ENCODE data around the gene CLDN25.

The CLDN25 gene

DNA sequence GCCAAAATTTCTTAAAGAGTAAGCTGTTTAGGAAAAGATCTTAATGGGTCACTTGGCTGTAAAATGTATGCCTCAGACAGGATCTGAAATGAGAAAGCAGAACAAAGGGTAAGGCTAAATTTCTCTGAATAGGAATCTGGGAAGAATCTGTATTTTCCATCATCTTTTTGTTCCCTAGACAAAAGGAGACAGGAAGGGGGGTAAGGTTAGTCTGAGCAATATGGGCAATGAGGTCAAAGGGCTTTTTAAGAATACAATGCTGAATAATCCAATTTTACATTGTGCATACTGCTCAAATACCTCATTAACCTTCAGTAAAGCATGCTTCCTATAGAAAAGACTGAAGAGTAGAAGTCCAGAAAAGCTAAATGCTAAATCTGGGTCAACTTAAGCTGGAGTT lies 34.6 kb downstream of the CLDN25 start:
- DNase-seq, result no peak

DNA sequence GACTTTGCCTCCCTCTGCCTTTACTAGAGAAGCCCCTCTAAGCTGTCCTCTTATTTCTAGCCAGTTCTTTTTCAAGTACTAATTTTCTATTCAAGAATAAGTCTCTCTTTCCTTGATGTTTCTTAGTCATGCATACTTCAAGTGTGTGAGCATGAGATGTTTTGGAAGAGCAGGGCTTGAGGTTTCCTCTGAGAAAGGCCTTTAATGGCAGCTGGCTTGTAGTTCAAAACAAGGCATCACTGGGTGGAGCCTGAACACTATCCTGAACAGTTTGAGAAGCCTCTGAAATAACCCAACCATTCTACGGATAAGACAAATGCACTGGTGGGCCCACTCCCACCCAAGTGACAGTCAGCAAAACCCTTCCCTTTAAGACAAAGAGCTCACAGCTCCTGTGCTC lies 37.6 kb downstream of the CLDN25 start:
- no peak for DNase-seq

DNA sequence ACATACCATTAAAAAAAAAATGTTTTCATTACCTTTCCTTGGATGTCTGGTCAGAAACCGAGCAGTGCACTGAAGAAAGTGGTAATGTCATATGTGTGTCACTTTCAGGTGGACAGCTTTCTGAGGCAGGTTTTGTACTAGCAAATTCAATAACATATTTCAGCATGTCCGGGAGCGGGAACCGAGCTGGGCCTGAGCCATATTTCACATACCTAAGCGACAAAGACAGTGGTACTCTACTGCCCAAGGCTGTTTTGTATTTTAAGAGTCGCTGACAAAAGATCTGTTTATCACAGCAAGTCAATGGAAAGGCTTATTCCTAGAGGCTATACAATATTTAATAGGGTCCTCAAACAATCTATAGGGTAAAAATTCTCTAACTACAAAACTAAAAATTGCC lies 38.0 kb downstream of the CLDN25 start:
- DNase-seq, result no peak

DNA sequence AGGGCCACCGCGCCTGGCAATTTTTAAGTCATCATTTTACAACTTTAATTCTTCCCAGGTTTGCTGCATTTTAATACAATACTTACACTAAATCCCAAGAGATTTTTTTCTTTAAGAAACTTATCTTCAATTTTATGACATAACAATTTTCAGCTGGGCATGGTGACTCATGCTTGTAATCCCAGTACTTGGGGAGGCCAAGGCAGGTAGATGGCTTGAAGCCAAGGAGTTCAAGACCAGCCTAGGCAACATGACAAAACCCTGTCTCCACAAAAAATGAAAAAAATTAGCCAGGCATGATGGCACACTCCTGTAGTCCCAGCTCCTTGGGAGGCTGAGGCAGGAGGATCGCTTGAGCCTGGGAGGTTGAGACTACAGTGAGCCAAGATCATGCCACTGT lies 38.8 kb downstream of the CLDN25 start:
- no peak for DNase-seq

DNA sequence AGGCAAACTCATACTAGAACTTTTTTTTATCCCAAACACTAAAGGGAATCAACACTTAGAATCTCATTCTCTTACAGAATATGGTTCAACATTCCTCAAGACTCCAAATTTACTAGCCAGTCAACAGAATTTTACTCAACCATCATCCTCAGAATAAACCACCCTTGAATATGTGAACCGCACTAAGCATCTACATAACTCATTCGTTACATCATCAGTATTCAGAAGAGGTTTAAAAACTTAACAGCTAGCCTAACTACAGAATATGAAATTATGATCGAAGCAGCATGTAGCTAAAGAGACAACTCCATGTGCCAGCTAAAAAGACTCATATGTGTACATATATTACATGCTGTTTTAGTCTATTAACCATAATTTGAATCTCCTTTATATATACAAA lies 47.9 kb downstream of the CLDN25 start:
- DNase-seq, result no peak

DNA sequence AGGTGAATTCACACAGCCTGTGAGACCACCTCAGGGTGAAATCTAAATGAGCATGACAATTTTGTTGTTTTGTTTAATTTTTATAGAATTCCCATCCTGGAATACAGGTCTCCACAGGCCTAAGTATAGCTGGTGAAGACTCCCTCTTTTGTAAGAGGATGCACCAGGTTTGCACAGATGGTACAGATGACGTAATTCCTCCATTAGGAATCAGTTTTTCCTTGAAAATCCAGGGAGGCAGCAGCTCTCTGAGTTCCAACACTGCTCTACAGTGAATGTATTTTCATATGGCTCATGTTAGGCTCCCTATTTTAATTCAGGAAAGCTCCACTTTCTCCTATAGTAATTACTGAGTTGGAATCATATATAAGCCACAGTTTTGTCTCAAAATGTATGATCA lies 48.6 kb downstream of the CLDN25 start:
- no peak for DNase-seq

DNA sequence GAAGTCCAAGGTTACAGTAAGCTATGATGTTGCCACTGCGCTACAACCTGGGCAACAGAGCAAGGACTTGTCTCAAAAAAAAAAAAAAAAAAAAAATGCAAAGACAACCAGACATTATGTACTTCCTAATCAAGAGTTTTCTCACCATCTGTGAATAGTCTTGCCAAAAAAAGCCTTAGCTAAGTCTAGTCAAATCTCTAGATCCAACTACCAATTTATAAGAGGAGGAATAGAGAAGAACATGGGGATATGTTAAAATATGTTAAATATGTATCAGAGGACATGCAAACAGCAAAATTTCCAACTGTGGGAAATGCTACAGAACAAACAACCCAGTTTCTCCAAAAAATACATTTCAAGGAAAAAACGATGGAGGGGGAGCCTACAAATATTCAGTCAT lies 50.2 kb downstream of the CLDN25 start:
- DNase-seq, result no peak

All from CD4-positive, alpha-beta T cell treated with Interleukin-4 for 4 hours (primary cell).